HG03039 (cell line): ENCODE measurements around the gene OR4D10.

Source experiments
- ATAC-seq: cut with Tn5 transposase; IDR thresholded peaks from one replicate; pipeline ENCODE4 v1.9.1; 2021; ENCODE audit warnings: mild to moderate bottlenecking, moderate library complexity; ENCODE audit not compliant: unreplicated experiment

Gene OR4D10

GRCh38 chr11:59523541-59523940 is 50.4 kb downstream of the OR4D10 start:
- no peak for ATAC-seq

- no peak for ATAC-seq
These were observed 55.6 kb downstream of the OR4D10 start for GRCh38 chr11:59528711-59529110.
